Testis (tissue), 2 donors: Measurements from ENCODE around the gene PGK1.
"Not testable (repeated sequence)": the region's sequence is repeated elsewhere in the genome, so short reads cannot be mapped to it uniquely, and the experiment has no call there.

Experiments used
- POLR2A ChIP-seq: fragments of 450-650 bp; IDR thresholded peaks from one replicate; pipeline ENCODE4 v1.6.1; 2017; ENCODE audit warnings: antibody characterized with exemption, mild to moderate bottlenecking, moderate library complexity
- TF ChIP-seq, protein P1 (sequence below), 3 experiments: fragments of 450-650 bp in 2 of 3; fragments of 200-600 bp in 1 of 3; sonication (generic) in 1 of 3; IDR thresholded peaks; one replicate each; pipeline ENCODE4 v1.5.1; 2016 to 2019; ENCODE audit warnings: antibody characterized with exemption in 3 of 3, mild to moderate bottlenecking in 2 of 3, moderate library complexity in 1 of 3

DNA sequence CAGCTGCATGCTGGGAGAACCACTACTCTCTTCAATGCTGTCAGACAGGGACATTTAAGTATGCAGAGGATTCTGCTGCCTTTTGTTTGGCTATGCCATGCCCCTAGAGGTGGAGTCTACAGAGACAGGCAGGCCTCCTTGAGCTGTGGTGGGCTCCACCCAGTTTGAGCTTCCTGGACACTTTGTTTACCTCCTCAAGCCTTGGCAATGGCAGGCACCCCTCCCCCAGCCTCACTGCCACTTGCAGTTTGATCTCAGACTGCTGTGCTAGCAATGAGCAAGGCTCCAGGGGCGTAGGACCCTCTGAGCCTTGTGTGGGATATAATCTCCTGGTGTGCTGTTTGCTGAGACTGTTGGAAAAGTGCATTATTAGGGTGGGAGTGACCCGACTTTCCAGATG lies 53.3 kb downstream of the PGK1 start:
- TF ChIP-seq, protein P1, sequence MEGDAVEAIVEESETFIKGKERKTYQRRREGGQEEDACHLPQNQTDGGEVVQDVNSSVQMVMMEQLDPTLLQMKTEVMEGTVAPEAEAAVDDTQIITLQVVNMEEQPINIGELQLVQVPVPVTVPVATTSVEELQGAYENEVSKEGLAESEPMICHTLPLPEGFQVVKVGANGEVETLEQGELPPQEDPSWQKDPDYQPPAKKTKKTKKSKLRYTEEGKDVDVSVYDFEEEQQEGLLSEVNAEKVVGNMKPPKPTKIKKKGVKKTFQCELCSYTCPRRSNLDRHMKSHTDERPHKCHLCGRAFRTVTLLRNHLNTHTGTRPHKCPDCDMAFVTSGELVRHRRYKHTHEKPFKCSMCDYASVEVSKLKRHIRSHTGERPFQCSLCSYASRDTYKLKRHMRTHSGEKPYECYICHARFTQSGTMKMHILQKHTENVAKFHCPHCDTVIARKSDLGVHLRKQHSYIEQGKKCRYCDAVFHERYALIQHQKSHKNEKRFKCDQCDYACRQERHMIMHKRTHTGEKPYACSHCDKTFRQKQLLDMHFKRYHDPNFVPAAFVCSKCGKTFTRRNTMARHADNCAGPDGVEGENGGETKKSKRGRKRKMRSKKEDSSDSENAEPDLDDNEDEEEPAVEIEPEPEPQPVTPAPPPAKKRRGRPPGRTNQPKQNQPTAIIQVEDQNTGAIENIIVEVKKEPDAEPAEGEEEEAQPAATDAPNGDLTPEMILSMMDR (IDR thresholded peaks at IDR 0.05), result not testable (repeated sequence)
- TF ChIP-seq POLR2A, result not testable (repeated sequence)
